NCI-H128 (cell line): ENCODE data around the gene TMEM150A.
A peak's percentile ranks its signal among the peaks of the same experiment; 100 is the strongest.
"Not testable (repeated sequence)": the region's sequence is repeated elsewhere in the genome, so short reads cannot be mapped to it uniquely, and the experiment has no call there.

Experiments
- DNase-seq: peaks from one replicate; lab custom pipeline; 2025; ENCODE audit not compliant: unreplicated experiment; lab: John Stamatoyannopoulos, UW

TMEM150A gene, protein sequence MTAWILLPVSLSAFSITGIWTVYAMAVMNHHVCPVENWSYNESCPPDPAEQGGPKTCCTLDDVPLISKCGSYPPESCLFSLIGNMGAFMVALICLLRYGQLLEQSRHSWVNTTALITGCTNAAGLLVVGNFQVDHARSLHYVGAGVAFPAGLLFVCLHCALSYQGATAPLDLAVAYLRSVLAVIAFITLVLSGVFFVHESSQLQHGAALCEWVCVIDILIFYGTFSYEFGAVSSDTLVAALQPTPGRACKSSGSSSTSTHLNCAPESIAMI

DNA sequence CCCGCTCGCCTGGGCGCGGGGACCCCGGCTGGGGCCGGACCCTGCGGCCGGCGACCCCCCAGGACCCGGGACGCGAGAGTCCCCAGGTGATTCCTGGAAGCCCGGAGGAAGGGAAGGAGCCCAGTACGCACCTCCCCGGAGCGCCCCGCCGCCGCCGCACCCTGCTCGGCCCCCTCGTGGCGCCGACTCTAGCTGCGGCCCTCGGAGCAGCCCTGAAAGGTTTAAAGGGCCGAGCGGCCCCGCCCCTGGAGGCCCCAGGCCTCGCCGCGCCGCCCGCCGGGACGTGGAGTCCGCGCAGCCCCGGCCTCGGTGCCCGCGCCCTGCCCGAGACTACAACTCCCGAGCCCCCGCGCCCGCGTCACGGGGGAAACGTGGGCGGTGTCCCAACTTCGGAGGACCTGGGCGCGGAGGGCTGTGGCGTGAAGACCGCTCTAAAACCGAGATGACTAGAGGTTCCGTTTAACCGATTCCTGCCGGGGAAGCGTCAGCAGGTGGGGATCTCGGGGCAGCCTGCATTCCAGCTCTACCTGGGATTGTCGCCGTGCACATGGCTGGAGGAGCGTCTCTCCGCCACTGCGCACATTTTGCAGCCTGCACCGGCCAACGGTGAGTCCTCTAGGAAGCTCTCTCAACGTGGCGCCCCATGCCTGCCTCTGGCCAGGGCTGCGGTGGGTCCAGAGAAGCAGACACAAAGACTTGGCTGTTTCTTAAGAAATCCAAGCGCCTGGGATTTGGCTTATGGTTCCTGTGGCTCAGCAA, at the start of gene TMEM150A:
TSS of gene TMEM150A (minus strand) at position 223 of the 759 bp plus-strand sequence. CDS start 750 bp downstream, outside the sequence.
- peak; percentile 72 for DNase-seq

DNA sequence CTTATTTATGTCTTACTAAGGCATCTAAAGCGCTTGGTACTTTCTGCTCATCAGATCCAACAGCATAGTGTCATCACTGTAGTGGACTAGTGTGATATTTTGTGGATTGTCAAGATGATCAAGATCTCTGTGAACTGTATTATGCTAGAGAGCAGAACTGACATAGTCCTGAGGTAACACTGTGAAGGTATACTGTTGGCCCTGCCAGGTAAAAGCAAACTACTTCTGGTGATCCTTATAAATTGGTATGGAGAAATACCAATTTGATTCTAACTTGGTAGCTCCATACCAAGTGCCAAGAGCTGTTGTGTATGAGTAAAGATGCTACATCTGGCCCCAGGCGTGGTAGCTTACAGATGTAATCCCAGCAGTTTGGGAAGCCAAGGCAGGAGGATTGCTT, 49.6 kb upstream of the TMEM150A start:
- DNase-seq: no peak

DNA sequence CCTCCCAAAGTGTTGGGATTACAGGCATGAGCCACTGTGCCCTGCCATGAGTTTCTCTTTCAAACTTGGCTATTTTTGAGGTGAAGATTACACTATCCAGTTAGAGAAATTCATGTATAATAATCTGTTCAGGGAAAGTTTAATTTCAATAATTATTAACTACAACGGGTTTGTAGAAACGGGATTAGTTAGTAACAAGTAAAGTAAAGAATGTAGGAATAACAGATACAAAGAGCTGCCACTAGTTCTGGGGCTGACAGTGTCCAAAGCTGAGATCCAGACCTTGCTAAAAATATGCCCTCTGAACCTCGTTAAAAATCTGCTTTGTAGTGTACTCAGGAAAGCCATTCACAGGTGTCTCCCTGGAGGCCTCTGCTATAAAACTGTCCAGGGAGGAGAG, 48.6 kb upstream of the TMEM150A start:
- no peak for DNase-seq

DNA sequence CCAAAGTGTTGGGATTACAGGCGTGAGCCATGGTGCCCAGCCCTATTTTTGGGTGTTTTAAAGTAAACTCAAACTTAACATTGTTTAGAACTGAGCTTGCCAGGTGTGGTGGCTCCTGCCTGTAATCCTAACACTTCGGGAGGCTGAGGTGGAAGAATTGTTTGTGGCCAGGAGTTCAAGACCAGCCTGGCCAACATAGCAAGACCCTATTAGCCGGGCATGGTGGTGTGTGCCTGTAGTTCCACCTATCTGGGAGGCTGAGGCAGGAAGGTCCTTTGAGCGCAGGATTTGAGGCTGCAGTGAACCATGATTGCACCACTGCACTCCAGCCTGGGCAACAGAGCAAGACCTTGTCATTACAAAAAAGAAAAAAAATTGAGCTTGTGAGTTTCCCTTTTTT, 48.0 kb upstream of the TMEM150A start:
- DNase-seq: no peak

DNA sequence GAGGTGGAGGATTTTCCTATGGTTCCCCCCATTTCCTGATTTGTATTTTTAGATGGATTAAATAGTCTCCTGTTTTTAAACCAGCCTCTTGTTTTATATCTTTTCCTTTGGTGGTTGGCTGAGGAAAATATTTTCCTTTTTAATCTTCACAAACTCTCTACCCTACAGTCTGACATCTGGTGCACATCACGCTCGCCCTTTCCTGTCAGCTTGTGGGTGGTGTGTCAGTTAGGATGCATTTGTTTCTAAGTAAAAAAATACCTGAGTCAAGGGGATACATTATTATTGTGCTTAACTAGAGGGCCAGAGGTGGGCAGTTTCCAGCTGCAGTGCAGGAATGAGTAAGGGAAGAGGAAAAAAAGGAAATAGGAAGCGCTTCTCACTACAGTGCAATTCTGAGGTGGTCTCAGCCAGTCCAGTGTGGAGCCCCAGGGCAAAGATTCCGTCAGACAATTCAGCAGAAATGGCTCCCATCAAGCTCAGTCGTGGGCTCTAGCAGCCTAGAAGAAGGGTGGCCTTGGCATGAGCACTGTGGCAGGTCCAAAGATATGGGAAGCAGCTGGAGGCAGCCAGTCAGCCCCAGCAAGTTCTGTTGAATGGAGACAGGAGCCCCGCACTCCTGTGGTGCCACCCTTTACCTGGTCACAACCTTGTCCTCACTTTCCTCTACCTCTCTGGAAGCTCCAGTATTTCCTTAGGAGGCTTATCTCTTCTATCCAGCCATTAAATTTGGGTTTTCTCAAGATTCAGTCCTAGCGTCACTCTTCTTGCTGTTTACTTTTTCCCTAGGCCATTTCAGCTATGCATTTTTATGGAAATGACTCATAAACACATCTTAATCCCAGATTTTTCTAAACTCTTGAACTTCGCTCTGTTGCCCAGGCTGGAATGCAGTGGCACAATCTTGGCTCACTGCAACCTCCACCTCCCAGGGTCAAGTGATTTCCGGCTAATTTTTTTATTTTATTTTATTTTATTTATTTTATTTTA, 47.0 kb upstream of the TMEM150A start:
- DNase-seq: no peak

DNA sequence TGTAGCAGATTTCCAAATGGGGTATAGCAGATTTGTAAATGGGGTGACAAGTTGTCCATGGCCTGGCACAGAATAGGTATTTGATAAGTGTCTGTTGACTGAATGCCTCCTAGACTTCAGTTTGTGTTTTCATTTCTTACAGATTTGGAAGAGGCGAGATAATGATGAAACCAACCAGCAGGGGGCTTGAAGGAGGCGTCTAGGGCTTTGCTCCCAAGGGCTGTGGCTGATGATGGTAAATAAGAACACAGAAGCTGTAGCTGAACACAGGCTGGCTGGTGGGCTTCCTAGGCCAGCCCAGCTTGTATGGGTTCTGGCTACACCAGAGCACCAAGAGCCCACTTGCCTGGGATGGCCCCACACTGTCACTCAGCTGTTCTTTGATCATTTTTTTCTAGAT, 46.1 kb upstream of the TMEM150A start:
- DNase-seq: no peak

DNA sequence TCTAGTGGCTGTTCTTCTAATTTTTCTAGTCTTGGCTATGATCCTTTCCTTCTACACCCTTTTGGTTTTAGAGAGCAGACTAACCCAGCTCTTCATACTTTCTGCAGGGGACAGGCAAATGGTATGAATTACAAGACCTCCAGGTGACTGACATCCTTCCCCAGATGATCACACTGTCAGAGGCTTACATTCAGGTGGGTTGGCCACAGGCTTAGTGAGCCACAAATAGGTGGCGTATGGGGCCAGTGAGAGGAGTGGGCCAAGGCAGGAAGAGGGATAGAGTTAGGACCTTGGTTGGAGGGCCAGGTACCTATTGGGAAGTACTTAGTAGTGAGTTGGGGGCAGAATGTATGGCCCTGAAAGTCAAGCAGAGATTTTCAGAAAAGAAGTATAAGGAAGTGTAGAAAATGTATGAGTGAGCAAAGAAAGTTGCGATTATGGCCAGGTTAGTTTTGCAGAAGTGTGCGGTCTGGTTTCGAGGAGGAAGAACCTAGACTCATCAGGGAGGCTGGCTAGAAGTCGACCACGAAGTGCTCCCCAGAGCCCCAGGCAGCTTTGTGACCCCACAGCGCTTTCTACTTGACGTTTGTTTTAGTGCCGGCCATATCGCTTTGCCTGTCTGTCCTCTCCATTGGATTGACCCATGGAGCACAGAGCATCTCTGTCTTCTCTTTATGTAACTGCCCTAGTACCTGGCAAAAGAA, 45.5 kb upstream of the TMEM150A start:
- DNase-seq: no peak

DNA sequence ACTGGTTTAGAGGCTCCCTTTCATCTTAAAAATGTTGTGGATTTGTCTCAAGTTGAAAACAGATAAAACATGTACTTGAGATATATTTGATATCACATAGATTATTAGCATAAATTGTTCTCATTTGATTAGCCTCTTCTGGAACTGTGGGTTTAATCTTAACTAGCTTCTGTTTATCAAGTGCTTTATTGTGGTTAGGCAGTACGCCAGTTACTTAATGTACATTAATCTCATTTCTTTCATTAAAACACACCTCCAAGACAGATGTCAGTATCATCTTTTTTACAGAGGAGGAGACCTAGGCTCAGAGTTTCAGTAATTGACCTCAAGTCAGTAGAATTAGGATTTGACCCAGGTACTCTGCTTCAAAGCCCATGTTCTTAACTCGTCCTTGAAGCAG, 43.7 kb upstream of the TMEM150A start:
- no peak for DNase-seq

DNA sequence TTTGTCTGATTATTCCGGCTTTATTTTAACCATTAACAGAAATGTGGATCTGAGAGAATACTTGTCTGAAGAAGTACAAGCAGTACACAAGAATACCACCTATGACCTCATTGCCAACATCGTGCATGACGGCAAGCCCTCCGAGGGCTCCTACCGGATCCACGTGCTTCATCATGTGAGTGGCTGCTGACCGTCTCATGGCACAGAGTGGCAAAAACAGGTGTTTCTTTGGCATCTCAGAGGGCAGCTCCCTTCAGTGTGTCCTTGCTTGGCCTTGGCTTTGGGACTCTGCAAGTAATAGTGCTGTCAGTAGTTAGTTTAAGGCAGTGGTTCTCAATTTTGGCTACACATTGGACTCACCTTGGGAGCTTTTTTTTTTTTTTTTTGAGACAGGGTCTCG, 42.4 kb upstream of the TMEM150A start:
- no peak for DNase-seq

DNA sequence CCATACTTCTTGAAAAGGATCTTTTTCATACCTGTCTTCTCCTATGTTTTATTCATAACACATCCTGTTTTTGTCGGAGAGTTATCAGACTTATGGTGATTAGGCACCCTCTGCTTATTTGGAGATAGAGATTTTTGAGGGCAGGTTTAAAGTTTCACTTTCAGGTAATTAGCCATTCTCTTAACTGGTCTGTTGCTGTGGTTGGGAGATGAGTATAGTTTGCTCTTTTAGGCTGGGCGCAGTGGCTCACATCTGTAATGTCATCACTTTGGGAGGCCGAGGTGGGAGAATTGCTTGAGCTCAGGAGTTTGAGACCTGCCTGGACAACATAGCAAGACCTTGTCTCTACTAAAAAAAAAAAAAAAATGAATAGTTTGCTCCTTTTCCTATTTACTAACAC, 40.2 kb upstream of the TMEM150A start:
- DNase-seq: no peak

DNA sequence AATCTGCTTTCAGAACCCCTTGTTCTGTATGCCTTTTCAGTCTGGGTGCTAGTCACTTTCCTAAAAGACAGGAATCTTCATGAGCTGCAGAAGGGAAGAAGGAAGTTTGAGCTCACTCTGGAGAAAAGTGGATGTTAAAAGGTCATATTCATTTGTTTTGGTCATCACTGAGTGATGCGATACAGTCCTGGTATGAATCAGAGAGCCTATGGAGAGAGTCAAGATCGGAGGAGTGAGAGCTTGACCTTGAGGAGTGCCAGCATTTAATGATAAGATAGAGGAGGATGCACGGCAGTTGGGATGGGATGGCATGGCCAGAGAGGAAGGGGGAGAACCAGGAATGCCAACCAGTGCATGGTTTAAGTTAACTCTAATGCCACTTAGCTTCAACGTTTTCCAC, 33.1 kb upstream of the TMEM150A start:
- no peak for DNase-seq

DNA sequence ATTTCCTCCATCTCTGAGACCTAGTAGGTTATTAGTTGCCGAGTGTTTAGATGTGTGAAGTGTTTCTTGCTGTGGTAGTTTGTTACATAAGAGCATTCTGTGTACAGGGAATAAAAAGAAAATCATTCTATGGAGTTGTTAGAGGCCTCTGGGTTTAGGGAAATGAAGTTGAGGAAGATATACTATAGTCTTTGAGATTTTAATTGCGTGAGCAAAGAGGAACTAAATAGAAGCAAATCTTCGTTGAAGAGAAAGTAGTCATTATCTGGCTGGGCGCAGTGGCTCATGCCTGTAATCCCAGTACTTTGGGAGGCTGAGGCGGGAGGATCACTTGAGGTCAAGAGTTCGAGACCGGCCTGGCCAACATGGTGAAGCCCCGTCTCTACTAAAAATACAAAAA, 32.5 kb upstream of the TMEM150A start:
- DNase-seq: no peak

DNA sequence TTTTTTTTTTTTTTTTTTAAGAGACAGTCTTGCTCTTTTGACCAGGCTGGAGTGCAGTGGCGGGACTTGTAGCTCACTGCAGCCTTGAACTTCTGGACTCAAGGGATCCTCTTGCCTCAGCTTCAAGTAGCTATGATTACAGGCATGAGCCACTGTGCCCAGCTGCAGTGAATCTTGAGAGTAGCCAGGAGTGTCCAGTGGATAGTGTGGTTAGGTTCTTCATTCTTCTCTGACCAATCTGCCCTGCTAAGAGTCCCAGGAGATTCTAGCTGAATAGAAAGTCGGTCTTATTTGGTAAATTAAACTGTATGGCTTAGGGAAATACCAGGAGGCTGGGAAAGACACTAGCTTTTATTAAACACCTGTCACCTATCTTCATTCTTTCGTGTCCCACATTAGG, 28.8 kb upstream of the TMEM150A start:
- no peak for DNase-seq

DNA sequence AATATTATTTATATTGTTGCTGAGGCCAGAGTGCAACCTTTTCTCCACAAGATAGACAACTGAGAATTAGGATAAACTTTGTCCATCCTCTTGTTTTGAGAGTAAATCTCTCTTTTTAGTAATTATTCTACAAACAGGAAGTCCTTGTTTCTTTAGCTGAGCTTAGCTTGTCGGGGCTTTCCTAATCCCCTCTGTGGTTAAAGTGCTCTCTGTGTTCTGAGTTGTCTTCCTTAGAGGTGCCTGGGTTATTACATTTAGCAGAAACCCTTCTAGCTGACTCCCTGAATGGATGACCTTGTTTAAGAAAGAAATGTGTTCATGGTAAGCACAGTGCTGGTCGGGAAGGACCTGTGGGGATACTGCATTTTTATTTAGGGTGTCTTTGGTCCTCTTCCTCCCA, 26.2 kb upstream of the TMEM150A start:
- no peak for DNase-seq

DNA sequence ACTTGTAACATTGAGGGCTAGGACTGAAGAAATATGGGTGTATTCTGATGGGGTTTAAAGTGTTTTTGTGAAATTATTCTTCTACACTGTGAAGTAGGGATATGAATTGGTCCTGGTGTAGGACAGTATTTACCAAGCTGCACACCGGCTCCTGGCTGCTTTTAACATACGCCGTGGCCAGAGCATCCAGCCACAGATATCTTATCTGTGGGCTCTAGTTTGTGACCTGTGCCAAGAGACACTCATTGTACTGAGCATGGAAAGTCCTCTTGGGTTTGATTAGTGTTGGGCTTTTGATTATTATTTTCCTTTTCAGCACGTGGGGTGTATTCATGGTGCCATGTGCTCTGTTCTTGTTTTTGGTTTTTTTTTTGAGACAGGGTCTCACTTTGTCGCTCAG, 21.5 kb upstream of the TMEM150A start:
- no peak for DNase-seq

DNA sequence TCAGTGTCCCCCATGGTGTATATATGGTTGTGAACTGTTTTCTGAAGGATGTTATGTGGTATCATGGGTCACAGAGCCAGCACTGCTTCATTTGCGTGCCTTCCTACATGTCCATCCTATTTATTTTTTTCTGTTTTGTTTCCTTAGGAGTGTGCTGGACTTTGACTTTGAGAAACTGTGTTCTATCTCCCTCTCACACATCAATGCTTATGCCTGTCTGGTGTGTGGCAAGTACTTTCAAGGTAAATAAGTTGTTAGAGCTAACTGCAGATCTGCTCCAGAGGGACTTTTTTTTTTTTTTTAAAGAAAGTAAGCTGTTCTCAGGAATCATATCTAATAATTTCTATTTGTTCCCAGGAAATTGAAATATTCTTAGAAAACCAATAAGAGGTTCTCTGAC, 18.8 kb upstream of the TMEM150A start:
- no peak for DNase-seq

DNA sequence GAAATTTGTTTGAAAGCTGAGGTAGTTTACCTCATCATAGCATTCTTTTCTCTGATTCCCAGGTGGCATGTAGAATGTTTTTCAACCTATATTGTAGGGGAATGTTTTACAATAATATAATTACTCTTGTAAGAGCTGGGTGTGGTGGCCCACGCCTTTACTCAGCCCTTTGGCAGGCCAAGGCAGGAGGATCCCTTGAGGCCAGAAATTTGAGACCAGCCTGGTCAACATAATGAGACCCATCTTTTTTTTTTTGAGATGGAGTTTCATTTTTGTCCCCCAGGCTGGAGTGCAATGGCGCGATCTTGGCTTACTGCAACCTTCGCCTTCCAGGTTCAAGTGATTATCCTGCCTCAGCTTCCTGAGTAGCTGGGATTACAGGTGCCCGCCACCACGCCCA, 17.1 kb upstream of the TMEM150A start:
- no peak for DNase-seq

DNA sequence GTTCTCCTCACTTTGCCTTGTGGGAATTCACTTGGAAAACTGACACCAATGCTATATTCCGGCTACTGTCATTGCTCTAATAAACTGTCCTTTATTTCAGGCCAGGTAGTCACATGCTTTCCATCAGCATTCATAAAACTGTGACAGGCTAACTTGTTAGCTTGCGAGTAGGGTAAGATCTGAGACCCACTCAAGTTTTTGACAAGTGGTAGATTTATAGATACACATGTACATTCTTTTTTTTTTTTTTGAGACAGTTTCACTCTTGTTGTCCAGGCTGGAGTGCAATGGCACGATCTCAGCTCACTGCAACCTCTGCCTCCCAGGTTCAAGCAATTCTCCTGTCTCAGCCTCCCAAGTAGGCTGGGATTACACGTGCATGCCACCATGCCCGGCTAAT, 15.2 kb upstream of the TMEM150A start:
- not testable (repeated sequence) for DNase-seq

DNA sequence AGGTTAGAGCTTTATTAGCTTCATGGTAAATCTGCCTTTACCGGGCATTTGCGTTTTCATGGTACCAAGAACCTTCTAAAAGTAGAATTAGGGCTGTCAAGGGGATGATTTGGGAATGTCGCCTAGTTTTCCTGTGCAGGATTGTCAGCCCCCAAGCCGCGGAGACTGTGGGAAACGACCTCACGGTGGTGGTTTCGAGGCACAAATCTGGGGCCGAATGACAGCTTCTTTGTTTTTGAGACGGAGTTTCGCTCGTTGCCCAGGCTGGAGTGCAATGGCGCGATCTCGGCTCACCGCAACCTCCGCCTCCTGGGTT, 12.9 kb upstream of the TMEM150A start:
- no peak for DNase-seq

DNA sequence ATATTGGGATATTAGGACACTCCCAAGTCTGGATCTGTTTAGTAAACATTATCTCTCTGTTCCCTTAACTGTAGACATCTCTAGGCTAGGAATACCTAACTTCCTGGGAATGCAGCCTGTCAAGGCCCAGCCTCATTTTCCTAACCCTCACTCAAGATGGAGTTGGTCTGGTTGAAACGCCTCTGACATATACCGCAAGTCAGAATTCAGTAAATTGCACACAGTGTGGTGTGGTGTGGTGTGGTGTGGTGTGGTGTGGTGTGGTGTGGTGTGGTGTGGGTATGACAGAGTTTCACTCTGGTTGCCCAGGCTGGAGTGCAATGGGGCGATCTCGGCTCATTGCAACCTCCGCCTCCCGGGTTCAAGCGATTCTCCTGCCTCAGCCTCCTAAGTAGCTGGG, 12.3 kb upstream of the TMEM150A start:
- DNase-seq: not testable (repeated sequence)
